Pericardium fibroblast (primary cell): ENCODE measurements around the gene SKA1. TPM values are rescaled to one million over a fixed set of nuclear protein-coding genes. Genes with fewer than 3 reads are reported as not detected.

Experiments
- total RNA-seq: library from RNA; depleted of rRNA; stranded (reverse); fragments of >200 nt; gene quantifications from 2 replicates; pipeline ENCODE4 v1.2.3, GENCODE V29; 2015

SKA1 gene
- 1.2 and 1.9 TPM in 2 replicates for total RNA-seq

GRCh38 chr18:50374753-50375391, at the start of gene SKA1:
Gene SKA1 (plus strand): TSS chr18:50375046. CDS start chr18:50375831, 785 bp downstream.

Other genes with a start within 250 kb of the SKA1 start
- gene MYO5B, start 179.9 kb upstream of the SKA1 start, total RNA-seq = under 0.01 and 0.82 TPM in 2 replicates
- under 0.01 TPM in 1 of 2 replicates, not detected in the other for gene CFAP53, start 108.6 kb upstream of the SKA1 start, total RNA-seq
- gene MBD1, start 93.5 kb upstream of the SKA1 start, total RNA-seq = 40.3 and 41.3 TPM in 2 replicates
- gene CXXC1, start 87.4 kb upstream of the SKA1 start, total RNA-seq = 30.7 and 42.6 TPM in 2 replicates
- 0.09 TPM in 1 of 2 replicates, not detected in the other for gene MAPK4, start 185.0 kb downstream of the SKA1 start, total RNA-seq